BJ (cell line): ENCODE measurements around the gene RFXANK. TPM values are rescaled to one million over a fixed set of nuclear protein-coding genes. Genes with fewer than 3 reads are reported as not detected.
"Not testable (repeated sequence)": the region's sequence is repeated elsewhere in the genome, so short reads cannot be mapped to it uniquely, and the experiment has no call there.

ENCODE experiments used
- CTCF ChIA-PET: fragments of 350-600 bp; formaldehyde crosslinking; extraction: SDS; loops from one replicate; lab custom pipeline; 2021; ENCODE audit warnings: antibody characterized with exemption, inconsistent platforms; lab: Yijun Ruan, JAX
- POLR2A ChIA-PET: fragments of 300-600 bp; sonication (Branson Sonifier 250); formaldehyde crosslinking; extraction: SDS; loops from one replicate; lab custom pipeline; 2021; ENCODE audit warnings: antibody characterized with exemption; lab: Charles Lee
- DNase-seq: peaks from one replicate; pipeline ENCODE4 v3.0.0-alpha.2; 2011; ENCODE audit warnings: low read depth
- H3K27me3 ChIP-seq: 2 replicates; pipeline ENCODE4 v1.6.0; 2011; ENCODE audit warnings: low read length; ENCODE audit not compliant: control insufficient read depth, insufficient read depth
- H3K36me3 ChIP-seq: 2 replicates; pipeline ENCODE4 v1.5.1; 2011; ENCODE audit warnings: low read length; ENCODE audit not compliant: control insufficient read depth, insufficient read depth
- H3K4me3 ChIP-seq: 2 replicates; pipeline ENCODE4 v1.5.1; 2011; ENCODE audit warnings: low read depth, mild to moderate bottlenecking, control low read depth, low read length
- polyA plus RNA-seq: library from polyadenylated mRNA; depleted of rRNA; stranded (reverse); fragments of >200 nt; gene quantifications from 2 replicates; pipeline ENCODE4 v1.2.3, GENCODE V29; 2011
- TF ChIP-seq, protein P1 (sequence below): IDR thresholded peaks from 2 replicates; pipeline ENCODE4 v1.5.1; 2011; ENCODE audit warnings: low read depth, mild to moderate bottlenecking, control low read depth, inconsistent platforms, low read length, moderate library complexity; ENCODE audit not compliant: insufficient read depth

RFXANK gene
- polyA plus RNA-seq, 1 experiment = 72.5 TPM

DNA sequence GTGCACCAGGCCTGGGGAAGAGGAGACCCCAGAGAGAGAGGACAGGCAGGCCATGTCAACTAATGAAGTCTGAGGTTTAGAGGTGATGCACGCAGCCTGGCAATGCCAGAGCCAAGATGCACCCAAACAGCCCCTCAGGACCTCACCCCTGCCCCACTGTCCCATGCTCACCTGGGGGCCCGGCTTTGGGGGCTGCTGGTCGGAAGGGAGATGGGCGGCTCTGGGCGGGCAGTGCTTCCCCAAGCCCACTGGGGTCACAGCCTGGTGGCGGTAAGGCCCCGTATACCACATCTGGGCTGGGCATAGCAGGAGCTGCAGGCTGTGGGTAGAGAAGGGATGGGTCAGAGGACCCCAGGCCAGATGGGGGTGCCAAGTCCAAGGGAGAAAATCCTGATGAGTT is 45.2 kb upstream of the RFXANK start:
- CTCF ChIA-PET = interaction anchor here (1.0 to 5.3 kb wide), 8 partner anchors 9 to 344 kb away, joined by 3 to 80 read pairs (median 4); partner anchors contain the start of genes BORCS8 and RFXANK
- DNase-seq = no peak
- Histone ChIP-seq H3K4me3 (no peak overlapping the region), H3K36me3 (peaks cover 8% of the 10 kb centered on the region), H3K27me3 (no peaks in the 10 kb centered on the region)
- TF ChIP-seq, protein P1, sequence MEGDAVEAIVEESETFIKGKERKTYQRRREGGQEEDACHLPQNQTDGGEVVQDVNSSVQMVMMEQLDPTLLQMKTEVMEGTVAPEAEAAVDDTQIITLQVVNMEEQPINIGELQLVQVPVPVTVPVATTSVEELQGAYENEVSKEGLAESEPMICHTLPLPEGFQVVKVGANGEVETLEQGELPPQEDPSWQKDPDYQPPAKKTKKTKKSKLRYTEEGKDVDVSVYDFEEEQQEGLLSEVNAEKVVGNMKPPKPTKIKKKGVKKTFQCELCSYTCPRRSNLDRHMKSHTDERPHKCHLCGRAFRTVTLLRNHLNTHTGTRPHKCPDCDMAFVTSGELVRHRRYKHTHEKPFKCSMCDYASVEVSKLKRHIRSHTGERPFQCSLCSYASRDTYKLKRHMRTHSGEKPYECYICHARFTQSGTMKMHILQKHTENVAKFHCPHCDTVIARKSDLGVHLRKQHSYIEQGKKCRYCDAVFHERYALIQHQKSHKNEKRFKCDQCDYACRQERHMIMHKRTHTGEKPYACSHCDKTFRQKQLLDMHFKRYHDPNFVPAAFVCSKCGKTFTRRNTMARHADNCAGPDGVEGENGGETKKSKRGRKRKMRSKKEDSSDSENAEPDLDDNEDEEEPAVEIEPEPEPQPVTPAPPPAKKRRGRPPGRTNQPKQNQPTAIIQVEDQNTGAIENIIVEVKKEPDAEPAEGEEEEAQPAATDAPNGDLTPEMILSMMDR = no peak
- POLR2A ChIA-PET = no interaction called here

DNA sequence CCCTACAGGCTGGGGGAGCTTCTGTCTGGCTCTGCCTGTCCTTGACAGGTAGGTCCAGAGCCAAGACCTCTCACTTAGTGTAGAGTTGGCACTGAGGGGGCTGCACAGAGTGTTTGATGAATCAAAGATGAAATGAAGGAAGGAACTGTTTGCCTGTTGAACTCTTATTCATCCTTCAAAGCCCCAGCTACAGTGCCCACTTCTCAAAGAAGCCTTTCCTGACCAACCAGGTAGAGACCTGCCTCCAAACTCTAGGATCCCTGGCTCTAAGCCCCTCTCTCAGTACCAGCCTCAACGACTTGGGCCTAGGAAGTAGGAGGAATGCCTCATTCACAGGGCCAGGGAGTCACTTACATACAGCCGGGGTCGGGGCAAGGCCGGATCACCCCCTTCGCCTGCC is 44.7 kb upstream of the RFXANK start:
- ChIA-PET CTCF (interaction anchor here (0.9 to 5.3 kb wide), 7 partner anchors 9 to 107 kb away, joined by 3 to 80 read pairs (median 3); partner anchors contain the start of genes BORCS8, MEF2B and RFXANK), POLR2A (no interaction called here)
- DNase-seq = no peak
- Histone ChIP-seq H3K27me3 (no peaks in the 10 kb centered on the region), H3K4me3 (no peak overlapping the region), H3K36me3 (peaks cover 8% of the 10 kb centered on the region)
- TF ChIP-seq, protein P1 = no peak

DNA sequence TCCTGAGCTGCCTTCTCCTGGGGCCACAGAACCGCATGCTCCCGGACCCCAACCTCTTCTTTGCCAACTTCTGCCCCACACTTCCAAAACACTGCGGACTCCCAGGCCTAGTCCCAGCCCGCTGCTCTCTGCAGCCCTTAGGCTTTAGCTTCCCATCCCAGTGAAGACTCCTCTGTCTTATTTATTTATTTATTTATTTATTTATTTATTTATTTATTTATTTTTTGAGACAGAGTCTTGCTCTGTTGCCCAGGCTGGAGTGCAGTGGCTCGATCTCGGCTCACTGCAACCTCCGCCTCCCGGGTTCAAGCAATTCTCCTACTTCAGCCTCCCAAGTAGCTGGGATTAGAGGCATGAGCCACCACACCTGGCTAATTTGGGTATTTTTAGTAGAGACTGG is 43.6 kb upstream of the RFXANK start:
- DNase-seq, POLR2A ChIA-PET: not testable (repeated sequence)
- CTCF ChIA-PET = interaction anchor here (0.9 to 5.3 kb wide), 5 partner anchors 22 to 194 kb away, joined by 3 to 80 read pairs (median 3); partner anchors contain the start of gene MEF2B

DNA sequence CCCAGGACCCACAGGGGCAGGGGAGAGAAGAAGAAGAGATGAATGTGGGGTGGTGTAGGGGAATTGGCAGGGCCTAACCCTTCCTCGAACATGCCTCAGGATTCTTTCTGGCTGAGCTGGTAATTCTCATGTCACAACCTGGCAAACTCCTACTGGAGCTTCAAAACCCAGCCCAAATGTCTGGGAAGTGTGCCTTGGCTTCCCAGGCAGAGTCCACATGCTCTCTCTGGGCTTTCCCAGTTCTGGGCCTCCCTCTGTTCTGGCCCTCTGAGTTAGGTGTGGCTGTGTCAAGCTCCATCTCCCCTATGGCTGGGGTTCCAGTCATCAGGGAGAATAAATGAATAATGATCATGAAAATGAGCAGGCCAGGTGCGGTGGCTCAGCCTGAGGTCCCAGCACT is 42.6 kb upstream of the RFXANK start:
- H3K4me3 ChIP-seq = no peak overlapping the region
- POLR2A ChIA-PET = no interaction called here
- CTCF ChIA-PET = interaction anchor here (1.0 to 5.3 kb wide), 3 partner anchors 8 to 193 kb away, joined by 4 to 80 read pairs (median 4); no protein-coding TSS in a partner anchor
- no peaks in the 10 kb centered on the region for H3K27me3 ChIP-seq
- no peak for DNase-seq
- peaks cover 8% of the 10 kb centered on the region for H3K36me3 ChIP-seq
- TF ChIP-seq, protein P1 = no peak

More for the DNA sequence above, 43.6 kb upstream of the RFXANK start:
- H3K36me3 ChIP-seq, H3K27me3 ChIP-seq, H3K4me3 ChIP-seq: not testable (repeated sequence)

DNA sequence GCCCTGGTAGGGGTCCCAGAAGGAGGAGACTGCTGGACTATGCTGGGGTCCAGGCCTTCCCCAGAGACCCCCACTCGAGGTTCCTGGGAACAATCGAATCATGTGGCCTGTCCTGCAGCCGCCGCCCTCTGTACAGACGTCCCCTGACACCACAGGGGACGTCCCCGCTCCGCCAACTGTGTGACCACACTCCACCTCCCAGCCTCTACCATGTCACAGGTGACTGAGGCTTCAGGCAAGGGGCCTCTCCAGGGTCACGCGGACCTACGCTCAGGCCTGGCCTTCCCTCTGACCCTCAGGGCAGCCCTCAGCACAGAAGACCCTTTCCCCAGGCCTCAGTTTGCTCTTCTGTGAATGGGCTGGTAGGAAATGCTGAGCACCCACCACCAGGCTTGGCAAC is 40.6 kb upstream of the RFXANK start:
- no peak for DNase-seq
- TF ChIP-seq, protein P1 = no peak
- Histone ChIP-seq H3K36me3 (peaks cover 8% of the 10 kb centered on the region), H3K4me3 (no peak overlapping the region), H3K27me3 (no peaks in the 10 kb centered on the region)
- ChIA-PET CTCF (no interaction called here), POLR2A (no interaction called here)
